Stimulated activated CD4-positive, alpha-beta T cell treated with anti-CD3 and anti-CD28 coated beads, Interleukin-4, amount 100 ng/mL, for 1 hour (primary cell): Measurements from ENCODE around the gene FOXR1.

Source experiments
- DNase-seq: peaks from one replicate; pipeline ENCODE4 v3.0.0-alpha.2; 2020

FOXR1 gene

GRCh38 chr11:119028346-119029068 is 56.9 kb downstream of the FOXR1 start:
- DNase-seq = no peak

DNA sequence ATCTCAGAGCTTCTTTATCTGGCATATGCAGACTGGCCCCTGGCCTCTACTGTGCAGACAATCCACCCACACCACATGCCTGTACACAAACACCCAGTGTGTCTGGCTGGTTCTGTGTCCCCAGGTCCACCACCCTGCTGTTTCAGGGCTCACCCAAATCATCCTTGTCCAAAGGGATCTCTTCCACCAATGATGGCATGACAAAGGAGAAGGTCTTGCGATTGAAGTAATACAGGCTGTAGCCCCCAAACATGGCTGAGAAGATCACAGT is 57.4 kb downstream of the FOXR1 start:
- no peak for DNase-seq

DNA sequence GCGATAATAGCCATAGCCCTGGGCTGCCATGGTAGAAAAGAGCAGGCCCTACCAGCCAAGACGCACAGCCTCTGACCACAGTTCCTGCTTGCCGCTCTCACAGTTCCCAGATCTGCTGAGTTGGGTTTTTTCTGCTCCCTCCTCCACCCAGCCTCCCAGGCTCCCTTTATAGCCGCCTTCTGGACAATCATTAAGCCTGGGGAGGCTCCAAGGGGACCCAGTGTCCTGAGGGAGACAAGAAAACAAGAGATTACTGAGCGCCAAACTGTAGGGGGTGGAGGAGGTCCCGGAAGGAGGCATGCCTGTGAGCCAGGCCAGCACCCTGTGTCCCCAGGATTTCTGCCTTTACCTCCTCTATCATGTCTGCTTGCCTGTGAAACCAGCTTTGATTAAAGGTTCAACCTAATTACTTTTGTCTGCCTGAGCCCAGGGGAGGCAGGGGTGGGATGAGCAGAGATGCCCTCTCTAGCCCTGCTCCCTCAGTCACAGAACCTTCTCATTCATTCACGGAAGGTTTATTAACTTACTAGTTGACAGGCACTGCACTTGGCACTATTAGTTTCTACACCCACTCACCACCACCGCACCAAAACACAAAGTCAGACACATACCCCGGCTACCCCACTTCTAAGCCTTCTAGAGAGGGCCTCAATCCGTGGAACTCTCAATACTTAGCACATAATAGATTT is 57.9 kb downstream of the FOXR1 start:
- peak; percentile 54 for DNase-seq

GRCh38 chr11:119030029-119030328 is 58.4 kb downstream of the FOXR1 start:
- peak; percentile 19 for DNase-seq

DNA sequence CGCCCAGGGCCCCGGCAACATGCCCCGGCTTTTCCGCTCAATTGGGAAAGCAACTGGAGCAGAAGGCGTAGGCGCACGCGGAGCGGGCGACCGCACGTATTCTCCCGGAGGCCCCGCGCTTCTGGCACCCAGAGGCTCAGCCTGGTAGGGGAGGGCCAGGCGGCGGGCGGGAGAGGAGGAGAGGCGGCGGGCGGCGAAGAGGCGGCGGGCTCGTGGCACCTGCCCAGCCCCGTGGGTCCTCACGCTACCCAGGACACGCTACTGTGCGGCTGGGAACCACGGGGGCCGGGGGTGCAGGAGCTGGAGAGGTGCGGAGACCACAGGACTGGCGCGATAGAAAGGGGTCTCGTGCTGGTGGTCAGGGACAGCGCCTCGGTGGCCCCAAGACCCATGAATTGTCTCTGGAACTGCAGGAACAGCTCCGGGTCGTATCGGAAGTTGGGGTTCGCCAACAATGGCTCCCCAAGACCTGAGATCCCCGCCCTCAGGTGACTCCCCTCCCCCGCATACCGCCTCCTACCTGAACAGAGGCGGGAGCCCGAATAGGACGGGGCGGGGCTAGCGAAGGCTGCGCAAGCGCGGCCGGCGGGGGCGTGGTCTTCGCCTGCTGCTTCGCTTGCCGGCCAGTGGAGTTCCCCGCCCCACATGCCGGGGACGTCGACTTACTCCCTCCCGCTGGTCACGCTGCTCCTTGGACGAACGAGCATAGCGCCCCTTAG is 58.9 kb downstream of the FOXR1 start, which contains the start of gene SLC37A4:
Gene SLC37A4 (minus strand): TSS at position 549 of the 719 bp plus-strand sequence.
- peak; percentile 99 for DNase-seq
